GM23338 (cell line): ENCODE measurements around the gene PML.

Experiments
- CTCF ChIP-seq, 2 experiments: fragments of 200-600 bp in 1 of 2; sonication (generic) in 1 of 2; conservative IDR thresholded peaks; 2 replicates each; pipeline versions ENCODE4 v1.5.1 to v1.6.1; 2016 to 2017; ENCODE audit warnings: antibody characterized with exemption in 2 of 2, low read depth in 2 of 2, mild to moderate bottlenecking in 2 of 2, moderate library complexity in 1 of 2
- REST ChIP-seq: IDR thresholded peaks from one replicate; pipeline ENCODE4 v1.6.1; 2018; ENCODE audit warnings: antibody characterized with exemption; ENCODE audit not compliant: unreplicated experiment

DNA sequence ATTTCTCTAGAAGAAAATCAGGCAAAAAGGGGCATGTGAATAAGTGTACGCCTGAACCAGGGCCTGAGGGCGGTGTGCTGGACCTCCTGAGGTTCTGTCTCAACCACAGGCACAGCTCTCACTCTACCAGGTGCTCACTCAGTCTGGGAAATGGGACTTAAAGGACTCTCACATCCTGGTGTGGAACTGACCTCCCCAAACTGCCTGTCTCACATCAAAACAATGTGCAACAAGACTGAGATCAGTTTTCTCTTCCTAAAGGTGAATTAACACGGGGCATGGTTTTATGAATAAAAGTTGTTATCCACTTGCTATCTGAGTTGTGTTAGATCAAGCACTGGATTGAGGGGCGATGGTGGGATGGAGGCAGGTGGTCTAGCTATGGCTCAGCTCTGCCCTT is 7.3 kb upstream of the PML start:
- TF ChIP-seq CTCF (conservative IDR thresholded peaks at IDR 0.05; ENCODE audit: low read depth in 2 of 2) (no peak), REST (no peak)
